IMR-90 (cell line): ENCODE data around the gene TENT5A. TPM values are rescaled to one million over a fixed set of nuclear protein-coding genes. Genes with fewer than 3 reads are reported as not detected.

Experiments
- ATAC-seq: fragments of 200-7000 bp; cut with Tn5 transposase; 2 replicates; pipeline ENCODE4 v1.9.1; 2020; ENCODE audit warnings: low read depth, mild to moderate bottlenecking, moderate library complexity
- BruUV-seq: library from RNA; stranded (reverse); fragments of 400-500 nt; replicated peaks from 2 replicates; lab custom pipeline; 2021; lab: Mats Ljungman, UMichigan
- CTCF ChIA-PET: fragments of 300-600 bp; formaldehyde crosslinking; extraction: SDS; loops from one replicate; lab custom pipeline; 2021; ENCODE audit warnings: antibody characterized with exemption; lab: Yijun Ruan, JAX
- POLR2A ChIA-PET: fragments of 300-600 bp; sonication (Branson Sonifier 250); formaldehyde crosslinking; loops from one replicate; lab custom pipeline; 2022; ENCODE audit warnings: antibody characterized with exemption; ENCODE audit not compliant: unreplicated experiment; lab: Charles Lee
- DNase-seq: peaks from one replicate; pipeline ENCODE4 v3.0.0; 2013
- H2AFZ ChIP-seq: replicated peaks from 2 replicates; pipeline ENCODE3; 2013; ENCODE audit warnings: low read length, mild to moderate bottlenecking; ENCODE audit not compliant: poor library complexity
- H2AK5ac ChIP-seq: 2 replicates; pipeline ENCODE4 v1.6.1; 2013; ENCODE audit warnings: low read depth, low read length, inconsistent platforms
- H2AK9ac ChIP-seq: replicated peaks from 2 replicates; pipeline ENCODE3; 2013; ENCODE audit warnings: mild to moderate bottlenecking, low read depth, low read length, moderate library complexity; ENCODE audit not compliant: poor library complexity
- H2BK120ac ChIP-seq: 2 replicates; pipeline ENCODE4 v1.6.1; 2013; ENCODE audit warnings: low read depth, low read length, inconsistent platforms
- H2BK15ac ChIP-seq: 3 replicates; pipeline ENCODE4 v1.6.1; 2013; ENCODE audit warnings: low read depth, low read length, inconsistent platforms
- H2BK20ac ChIP-seq: 2 replicates; pipeline ENCODE4 v1.6.1; 2013; ENCODE audit warnings: low read depth, mild to moderate bottlenecking, inconsistent platforms, low read length, moderate library complexity
- H2BK5ac ChIP-seq: 2 replicates; pipeline ENCODE4 v1.6.1; 2013; ENCODE audit warnings: mild to moderate bottlenecking, low read depth, low read length, inconsistent platforms; ENCODE audit not compliant: poor library complexity, severe bottlenecking
- H3K14ac ChIP-seq: replicated peaks from 2 replicates; pipeline ENCODE4 v1.6.1; 2013; ENCODE audit warnings: low read depth, low read length, inconsistent platforms
- H3K18ac ChIP-seq: 2 replicates; pipeline ENCODE4 v1.6.1; 2013; ENCODE audit warnings: low read depth, low read length, control low read depth
- H3K23ac ChIP-seq: 2 replicates; pipeline ENCODE4 v1.6.1; 2013; ENCODE audit warnings: low read depth, low read length, inconsistent platforms
- H3K27ac ChIP-seq: 2 replicates; pipeline ENCODE4 v1.5.1; 2013; ENCODE audit warnings: mild to moderate bottlenecking, control low read depth, low read length; ENCODE audit not compliant: insufficient read depth
- H3K27me3 ChIP-seq: 2 replicates; pipeline ENCODE4 v1.6.1; 2013; ENCODE audit warnings: low read length; ENCODE audit not compliant: control insufficient read depth, insufficient read depth
- H3K36me3 ChIP-seq: 2 replicates; pipeline ENCODE4 v1.6.1; 2013; ENCODE audit warnings: low read length, mixed read lengths; ENCODE audit not compliant: control insufficient read depth, insufficient read depth
- H3K4ac ChIP-seq: 2 replicates; pipeline ENCODE4 v1.6.1; 2013; ENCODE audit warnings: low read depth, low read length, inconsistent platforms
- H3K4me1 ChIP-seq: 2 replicates; pipeline ENCODE4 v1.6.1; 2013; ENCODE audit warnings: low read length, mixed read lengths; ENCODE audit not compliant: control insufficient read depth, insufficient read depth
- H3K4me2 ChIP-seq: 2 replicates; pipeline ENCODE4 v1.6.1; 2013; ENCODE audit warnings: low read depth, mild to moderate bottlenecking, control low read depth, low read length, moderate library complexity
- H3K4me3 ChIP-seq: 2 replicates; pipeline ENCODE4 v1.5.1; 2013; ENCODE audit warnings: low read depth, mild to moderate bottlenecking, control low read depth, low read length, moderate library complexity; ENCODE audit not compliant: insufficient read depth
- H3K56ac ChIP-seq: 2 replicates; pipeline ENCODE4 v1.6.1; 2013; ENCODE audit warnings: low read length, inconsistent platforms; ENCODE audit not compliant: insufficient read depth; ENCODE audit errors: extremely low read depth
- H3K79me1 ChIP-seq, 2 experiments: 2 replicates each; pipeline ENCODE4 v1.6.1; 2013; ENCODE audit warnings: low read length in 2 of 2, inconsistent platforms in 1 of 2, low read depth in 1 of 2
- H3K9ac ChIP-seq: 2 replicates; pipeline ENCODE4 v1.6.1; 2013; ENCODE audit warnings: low read depth, low read length, control low read depth
- H3K9me1 ChIP-seq: 2 replicates; pipeline ENCODE4 v1.6.1; 2013; ENCODE audit warnings: low read length, inconsistent platforms; ENCODE audit not compliant: insufficient read depth
- H3K9me3 ChIP-seq: 2 replicates; pipeline ENCODE4 v1.6.1; 2013; ENCODE audit warnings: low read length; ENCODE audit not compliant: control insufficient read depth, insufficient read depth
- H4K20me1 ChIP-seq: 2 replicates; pipeline ENCODE4 v1.6.1; 2013; ENCODE audit warnings: low read length, inconsistent platforms; ENCODE audit not compliant: insufficient read depth
- H4K5ac ChIP-seq: 2 replicates; pipeline ENCODE4 v1.6.1; 2013; ENCODE audit warnings: mild to moderate bottlenecking, low read depth, low read length, control low read depth
- H4K8ac ChIP-seq, 2 experiments: 2 replicates each; pipeline ENCODE4 v1.6.1; 2013; ENCODE audit warnings: low read depth in 2 of 2, low read length in 2 of 2, control low read depth in 1 of 2, inconsistent platforms in 1 of 2
- H4K91ac ChIP-seq: 2 replicates; pipeline ENCODE4 v1.6.1; 2013; ENCODE audit warnings: low read depth, low read length, inconsistent platforms; ENCODE audit not compliant: insufficient read depth
- CHD1 ChIP-seq: IDR thresholded peaks from 2 replicates; pipeline ENCODE4 v1.6.1; 2012; ENCODE audit warnings: low read depth, low read length, improper control_type of control experiment
- WGBS, 2 experiments: methylation state at CpG; one replicate each; pipeline versions ENCODE4 v1.1.5 to v1.1.7; 2013; ENCODE audit warnings: missing lambda C conversion rate in 2 of 2; ENCODE audit not compliant: insufficient read length in 1 of 2; ENCODE audit errors: extremely low coverage in 2 of 2; 5-methylcytosine and 5-hydroxymethylcytosine counted together
- dilution Hi-C: fragments of 300-500 bp; cut with HindIII; formaldehyde crosslinking; loops from one replicate; pipeline ENCODE4 v1.14.3; 2018; ENCODE audit warnings: low sequenced_read_pairs; ENCODE audit not compliant: unreplicated experiment
- in situ Hi-C: fragments of 300-500 bp; cut with MboI; formaldehyde crosslinking; loops from 3 replicates; pipeline ENCODE4 v1.14.3; 2019; ENCODE audit warnings: low sequenced_read_pairs, inconsistent platforms, mixed read lengths
- intact Hi-C: fragments of 100-400 bp; cut with micrococcal nuclease; formaldehyde crosslinking; loops from 2 replicates; pipeline ENCODE4 v1.10.0; 2022
- polyA plus RNA-seq, 3 experiments: library from polyadenylated mRNA; depleted of rRNA; stranded (reverse); fragments of >200 nt; gene quantifications; 2 replicates each; pipeline ENCODE4 v1.2.3, GENCODE V29; 2012; ENCODE audit warnings: low replicate concordance in 1 of 3
- total RNA-seq: library from RNA; depleted of rRNA; stranded (reverse); fragments of >200 nt; gene quantifications from 2 replicates; pipeline ENCODE4 v1.2.3, GENCODE V29; 2012

Gene TENT5A
- total and polyA plus RNA-seq, 2 of the 4 experiments (the other 2 are of a cell fraction) = 3.5 to 10.8 TPM

- no peaks in the 10 kb centered on the region for H3K27me3 ChIP-seq
- H3K36me3 ChIP-seq = 0 out of 2 replicates have a peak, but pooled peaks cover under 1% of the 10 kb centered on the region
- H3K56ac ChIP-seq = no peak overlapping the region
- in situ Hi-C loops (loop anchor here (10.0 to 25.0 kb wide), 3 partner anchors 1150 to 1618 kb away; no protein-coding TSS in a partner anchor), intact Hi-C loops (loop anchor here (5.0 to 10.0 kb wide), 8 partner anchors 182 to 1620 kb away; no protein-coding TSS in a partner anchor), dilution Hi-C loops (no loop called here)
- H2BK20ac ChIP-seq = no peak overlapping the region
- H3K9ac ChIP-seq = no peak overlapping the region
- H3K4ac ChIP-seq = no peak overlapping the region
- H3K79me1 ChIP-seq = peaks cover 0 to 19% of the 10 kb centered on the region in 2 experiments; a peak in 2 of 4 replicates
- ChIA-PET CTCF (no interaction called here), POLR2A (no interaction called here)
- H4K5ac ChIP-seq = no peak overlapping the region
- no peak for DNase-seq
- no peak overlapping the region for H3K14ac ChIP-seq
- peaks cover 13% of the 10 kb centered on the region; the same call in 1 of the 2 replicates for H4K20me1 ChIP-seq
- 0 out of 2 replicates have a peak overlapping the region, but pooled peaks have one; percentile 7 for H4K91ac ChIP-seq
- no peak overlapping the region for H3K23ac ChIP-seq
- no peak overlapping the region for H2BK5ac ChIP-seq
- 0 out of 2 replicates have a peak, but pooled peaks cover 4% of the 10 kb centered on the region for H3K9me1 ChIP-seq
- no peak for TF ChIP-seq CHD1
- H3K27ac ChIP-seq = no peak overlapping the region
- H3K4me3 ChIP-seq = no peak overlapping the region
- H3K4me1 ChIP-seq = peaks cover 5% of the 10 kb centered on the region
- whole genome bisulfite sequencing, 2 experiments = no CpG with 5 or more reads among the region's 6 CpGs
- no peaks in the 10 kb centered on the region for H3K9me3 ChIP-seq
- no peak overlapping the region for H2AK9ac ChIP-seq
- no peak overlapping the region for H3K4me2 ChIP-seq
- peak overlapping the region; percentile 41; the same call in 1 of the 2 replicates for H2BK120ac ChIP-seq
- no peak for ATAC-seq
- 0 out of 3 replicates have a peak overlapping the region, but pooled peaks have one; percentile 78 for H2BK15ac ChIP-seq
- H2AK5ac ChIP-seq = peak overlapping the region; percentile 64; the same call in 1 of the 2 replicates
- no peak overlapping the region for H2AFZ ChIP-seq
- no TSS peak for BruUV-seq
- no peak overlapping the region for H4K8ac ChIP-seq
- H3K18ac ChIP-seq = no peak overlapping the region
These were observed 2.4 kb upstream of the TENT5A start for GRCh38 chr6:81754906-81755305.
